NCI-H1436 (cell line): ENCODE results near the gene LMX1B.

Experiments used
- DNase-seq: peaks from one replicate; lab custom pipeline; 2025; lab: John Stamatoyannopoulos, UW

LMX1B gene

GRCh38 chr9:126677188-126678084 lies 63.7 kb downstream of the LMX1B start:
- DNase-seq: no peak

- no peak for DNase-seq
Observed at GRCh38 chr9:126678989-126679388, 65.3 kb downstream of the LMX1B start.

GRCh38 chr9:126681336-126681735 lies 67.6 kb downstream of the LMX1B start:
- no peak for DNase-seq

- no peak for DNase-seq
Observed at GRCh38 chr9:126682113-126682810, 68.5 kb downstream of the LMX1B start.

- no peak for DNase-seq
Observed at GRCh38 chr9:126682928-126683697, 69.4 kb downstream of the LMX1B start.

GRCh38 chr9:126683698-126684044 lies 69.9 kb downstream of the LMX1B start:
- DNase-seq: no peak

GRCh38 chr9:126684345-126684744 lies 70.6 kb downstream of the LMX1B start:
- DNase-seq: no peak

- no peak for DNase-seq
Observed at GRCh38 chr9:126684965-126685465, 71.3 kb downstream of the LMX1B start.

- DNase-seq: no peak
Observed at GRCh38 chr9:126687930-126688461, 74.3 kb downstream of the LMX1B start.

GRCh38 chr9:126688617-126689016 lies 74.9 kb downstream of the LMX1B start:
- no peak for DNase-seq

GRCh38 chr9:126689027-126689825 lies 75.5 kb downstream of the LMX1B start:
- no peak for DNase-seq

- peak; percentile 37 for DNase-seq
Observed at GRCh38 chr9:126690431-126691051, 76.8 kb downstream of the LMX1B start.

- no peak for DNase-seq
Observed at GRCh38 chr9:126692041-126692758, 78.5 kb downstream of the LMX1B start.

GRCh38 chr9:126692759-126693427 lies 79.2 kb downstream of the LMX1B start:
- no peak for DNase-seq

GRCh38 chr9:126693428-126693944 lies 79.8 kb downstream of the LMX1B start:
- DNase-seq: no peak

- DNase-seq: no peak
Observed at GRCh38 chr9:126694206-126695081, 80.7 kb downstream of the LMX1B start.

GRCh38 chr9:126695186-126695585 lies 81.5 kb downstream of the LMX1B start:
- DNase-seq: no peak

- no peak for DNase-seq
Observed at GRCh38 chr9:126695701-126696400, 82.1 kb downstream of the LMX1B start.
